Fibroblast of lung (primary cell): ENCODE results near the gene C1RL. TPM values are rescaled to one million over a fixed set of nuclear protein-coding genes. Genes with fewer than 3 reads are reported as not detected.

Experiments
- DNase-seq, 2 donors: peaks; one replicate each; pipeline versions ENCODE4 v3.0.0 to v3.0.0-alpha.2; 2010; ENCODE audit warnings: low read depth in 2 of 2
- H2AFZ ChIP-seq: 2 replicates; pipeline ENCODE4 v1.5.1; 2012; ENCODE audit warnings: low read length, control low read depth, inconsistent platforms
- H3K27ac ChIP-seq: 2 replicates; pipeline ENCODE4 v1.5.1; 2011; ENCODE audit warnings: low read length, control low read depth; ENCODE audit not compliant: insufficient read depth
- H3K27me3 ChIP-seq: 2 replicates; pipeline ENCODE4 v1.5.1; 2011; ENCODE audit warnings: mild to moderate bottlenecking, low read length; ENCODE audit not compliant: control insufficient read depth, insufficient read depth
- H3K36me3 ChIP-seq: 2 replicates; pipeline ENCODE4 v1.5.1; 2011; ENCODE audit warnings: low read length; ENCODE audit not compliant: control insufficient read depth, insufficient read depth
- H3K4me1 ChIP-seq: 2 replicates; pipeline ENCODE4 v1.5.1; 2011; ENCODE audit warnings: low read length; ENCODE audit not compliant: control insufficient read depth, insufficient read depth; ENCODE audit errors: extremely low read depth
- H3K4me2 ChIP-seq: 2 replicates; pipeline ENCODE4 v1.5.1; 2011; ENCODE audit warnings: low read length, control low read depth; ENCODE audit not compliant: insufficient read depth; ENCODE audit errors: extremely low read depth
- H3K4me3 ChIP-seq, 4 experiments: fragments of 200-600 bp in 1 of 4; sonication (generic) in 1 of 4; replicated peaks in 1 of 4; 2 replicates each; pipeline ENCODE4 v1.5.1; 2011 to 2016; ENCODE audit warnings: low read length in 4 of 4, low read depth in 3 of 4, mild to moderate bottlenecking in 3 of 4, control low read depth in 2 of 4, inconsistent platforms in 1 of 4, mixed read lengths in 1 of 4; ENCODE audit not compliant: insufficient read depth in 1 of 4; ENCODE audit errors: control extremely low read depth in 1 of 4
- H3K79me2 ChIP-seq: 2 replicates; pipeline ENCODE4 v1.5.1; 2012; ENCODE audit warnings: mild to moderate bottlenecking, low read length, inconsistent platforms; ENCODE audit not compliant: control insufficient read depth, insufficient read depth
- H3K9ac ChIP-seq: 2 replicates; pipeline ENCODE4 v1.5.1; 2011; ENCODE audit warnings: mild to moderate bottlenecking, low read length, control low read depth; ENCODE audit not compliant: insufficient read depth
- H3K9me3 ChIP-seq: 2 replicates; pipeline ENCODE4 v1.5.1; 2012; ENCODE audit warnings: low read depth, low read length; ENCODE audit not compliant: control insufficient read depth, insufficient read depth
- H4K20me1 ChIP-seq: 2 replicates; pipeline ENCODE4 v1.5.1; 2011; ENCODE audit warnings: low read length; ENCODE audit not compliant: control insufficient read depth, insufficient read depth; ENCODE audit errors: extremely low read depth
- EZH2 ChIP-seq: IDR thresholded peaks from 2 replicates; pipeline ENCODE4 v1.5.1; 2012; ENCODE audit warnings: low read length, control low read depth, mild to moderate bottlenecking; ENCODE audit errors: missing control alignments
- polyA plus RNA-seq, 2 donors: library from polyadenylated mRNA; depleted of rRNA in 1 of 2; stranded (reverse) in 1 of 2; unstranded in 1 of 2; fragments of >200 nt; gene quantifications; 2 replicates each; pipeline ENCODE4 v1.2.1, GENCODE V29; 2011 to 2012; ENCODE audit warnings: missing spikeins in 1 of 2
- total RNA-seq: library from RNA; depleted of rRNA; stranded (reverse); fragments of >200 nt; gene quantifications from 2 replicates; pipeline ENCODE4 v1.2.1, GENCODE V29; 2014
- TF ChIP-seq, protein P1 (sequence below), 2 donors: IDR thresholded peaks in 1 of 2; conservative IDR thresholded peaks in 1 of 2; 1 replicate in 1 of 2; 2 replicates in 1 of 2; pipeline ENCODE4 v1.5.1; 2011 to 2012; ENCODE audit warnings: low read length in 2 of 2, control low read depth in 1 of 2, inconsistent platforms in 1 of 2, low read depth in 1 of 2, mild to moderate bottlenecking in 1 of 2

C1RL gene
- total and polyA plus RNA-seq, 2 donors (not counting 1 experiment from before 2014, with no cell fraction given): 46.2 to 64.9 TPM

GRCh38 chr12:7150841-7151240 is 41.8 kb upstream of the C1RL start:
- H4K20me1 ChIP-seq: no peaks in the 10 kb centered on the region
- no peak overlapping the region for H3K4me3 ChIP-seq
- no peak overlapping the region for H3K27ac ChIP-seq
- no peaks in the 10 kb centered on the region for H3K27me3 ChIP-seq
- no peaks in the 10 kb centered on the region for H3K9me3 ChIP-seq
- no peaks in the 10 kb centered on the region for H3K79me2 ChIP-seq
- no peak overlapping the region for H3K4me2 ChIP-seq
- H3K36me3 ChIP-seq: no peaks in the 10 kb centered on the region
- H3K4me1 ChIP-seq: no peaks in the 10 kb centered on the region
- TF ChIP-seq EZH2: no peak
- DNase-seq: no peak
- no peak overlapping the region for H3K9ac ChIP-seq
- no peak overlapping the region for H2AFZ ChIP-seq

GRCh38 chr12:7150356-7150755 is 41.3 kb upstream of the C1RL start:
- Histone ChIP-seq H3K36me3 (no peaks in the 10 kb centered on the region), H3K4me3 (no peak overlapping the region), H3K9me3 (no peaks in the 10 kb centered on the region), H2AFZ (no peak overlapping the region), H3K4me2 (no peak overlapping the region), H3K27ac (no peak overlapping the region), H4K20me1 (no peaks in the 10 kb centered on the region), H3K79me2 (no peaks in the 10 kb centered on the region), H3K9ac (no peak overlapping the region), H3K27me3 (no peaks in the 10 kb centered on the region), H3K4me1 (no peaks in the 10 kb centered on the region)
- no peak for TF ChIP-seq EZH2
- TF ChIP-seq, protein P1, sequence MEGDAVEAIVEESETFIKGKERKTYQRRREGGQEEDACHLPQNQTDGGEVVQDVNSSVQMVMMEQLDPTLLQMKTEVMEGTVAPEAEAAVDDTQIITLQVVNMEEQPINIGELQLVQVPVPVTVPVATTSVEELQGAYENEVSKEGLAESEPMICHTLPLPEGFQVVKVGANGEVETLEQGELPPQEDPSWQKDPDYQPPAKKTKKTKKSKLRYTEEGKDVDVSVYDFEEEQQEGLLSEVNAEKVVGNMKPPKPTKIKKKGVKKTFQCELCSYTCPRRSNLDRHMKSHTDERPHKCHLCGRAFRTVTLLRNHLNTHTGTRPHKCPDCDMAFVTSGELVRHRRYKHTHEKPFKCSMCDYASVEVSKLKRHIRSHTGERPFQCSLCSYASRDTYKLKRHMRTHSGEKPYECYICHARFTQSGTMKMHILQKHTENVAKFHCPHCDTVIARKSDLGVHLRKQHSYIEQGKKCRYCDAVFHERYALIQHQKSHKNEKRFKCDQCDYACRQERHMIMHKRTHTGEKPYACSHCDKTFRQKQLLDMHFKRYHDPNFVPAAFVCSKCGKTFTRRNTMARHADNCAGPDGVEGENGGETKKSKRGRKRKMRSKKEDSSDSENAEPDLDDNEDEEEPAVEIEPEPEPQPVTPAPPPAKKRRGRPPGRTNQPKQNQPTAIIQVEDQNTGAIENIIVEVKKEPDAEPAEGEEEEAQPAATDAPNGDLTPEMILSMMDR (conservative IDR thresholded peaks at IDR 0.05 in 1 of 2, IDR thresholded peaks at IDR 0.05 in 1 of 2; ENCODE audit: low read depth in 1 of 2, low read length in 2 of 2): no peak
- DNase-seq: no peak

DNA sequence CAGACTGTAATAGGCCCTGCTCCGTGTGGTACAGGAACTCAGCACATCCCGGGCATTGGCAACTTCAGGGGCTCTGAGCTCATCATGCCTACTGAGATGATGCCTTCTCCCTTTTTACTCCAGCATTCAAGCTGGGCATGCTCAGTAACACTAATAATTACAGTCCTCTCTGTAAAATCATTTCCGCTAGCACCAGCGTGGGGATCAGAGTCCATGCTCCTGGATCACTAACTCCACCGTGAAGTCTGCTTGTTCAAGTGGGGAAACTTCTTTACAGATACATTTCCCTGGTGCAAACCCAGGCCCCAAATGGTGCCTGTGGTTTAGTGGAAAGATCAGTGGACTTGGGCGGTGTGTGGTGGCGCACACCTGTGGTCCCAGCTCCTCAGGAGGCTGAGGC is 37.9 kb upstream of the C1RL start:
- TF ChIP-seq EZH2: no peak
- Histone ChIP-seq H3K79me2 (no peaks in the 10 kb centered on the region), H3K27me3 (no peaks in the 10 kb centered on the region), H4K20me1 (no peaks in the 10 kb centered on the region), H3K4me2 (no peak overlapping the region), H3K9me3 (no peaks in the 10 kb centered on the region), H3K4me3 (no peak overlapping the region), H3K36me3 (peaks cover 1% of the 10 kb centered on the region), H2AFZ (no peak overlapping the region), H3K4me1 (no peaks in the 10 kb centered on the region), H3K27ac (no peak overlapping the region), H3K9ac (no peak overlapping the region)
- no peak for DNase-seq

DNA sequence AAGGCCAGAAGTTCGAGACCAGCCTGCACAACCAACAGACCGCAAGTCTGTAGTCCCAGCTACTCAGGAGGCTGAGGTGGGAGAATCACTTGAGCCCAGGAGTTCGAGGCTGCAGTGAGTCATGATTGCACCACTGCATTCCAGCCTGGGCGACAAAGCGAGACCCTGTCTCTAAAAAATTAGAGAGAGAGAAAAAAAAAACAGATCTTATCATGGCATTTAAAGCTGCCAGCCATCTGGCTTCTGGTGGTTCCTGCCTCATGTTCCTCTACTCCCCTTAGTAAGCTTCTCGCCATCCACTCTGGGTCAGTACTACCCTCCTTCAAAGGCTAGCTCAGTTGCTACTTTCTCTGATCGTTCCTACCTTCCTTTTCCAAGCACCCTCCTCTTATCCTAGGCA is 37.2 kb upstream of the C1RL start:
- Histone ChIP-seq H3K27me3 (no peaks in the 10 kb centered on the region), H3K9me3 (no peaks in the 10 kb centered on the region), H2AFZ (no peak overlapping the region), H4K20me1 (no peaks in the 10 kb centered on the region), H3K4me2 (no peak overlapping the region), H3K4me1 (no peaks in the 10 kb centered on the region), H3K79me2 (no peaks in the 10 kb centered on the region), H3K36me3 (peaks cover 1% of the 10 kb centered on the region), H3K9ac (no peak overlapping the region), H3K4me3 (no peak overlapping the region), H3K27ac (no peak overlapping the region)
- DNase-seq: no peak
- TF ChIP-seq, protein P1 (conservative IDR thresholded peaks at IDR 0.05 in 1 of 2, IDR thresholded peaks at IDR 0.05 in 1 of 2; ENCODE audit: low read depth in 1 of 2, low read length in 2 of 2): no peak
- no peak for TF ChIP-seq EZH2
